ENCODE measurements around the gene POLG. TPM values are rescaled to one million over a fixed set of nuclear protein-coding genes. Genes with fewer than 3 reads are reported as not detected.

The POLG gene
- total RNA-seq, 3 donors from 2014 or later = 59.4 to 73.7 (median 66.0) TPM

GRCh38 chr15:89353991-89354390, 19.4 kb upstream of the POLG start:
- intact Hi-C loops (cut with DNase I, micrococcal nuclease) = no loop called here
- Histone ChIP-seq H3K9me3 (no peaks in the 10 kb centered on the region), H3K36me3 (ENCODE audit: low read depth) (no peaks in the 10 kb centered on the region), H3K4me3 (no peak overlapping the region), H3K4me1 (ENCODE audit: low read depth) (peaks cover 4% of the 10 kb centered on the region)
- no peak for DNase-seq
- TF ChIP-seq CTCF (IDR thresholded peaks at IDR 0.05) = no peak
- ATAC-seq = no peak

- intact Hi-C loops (cut with DNase I, micrococcal nuclease) = no loop called here
- H3K4me3 ChIP-seq = no peak overlapping the region
- no peaks in the 10 kb centered on the region for H3K9me3 ChIP-seq
- DNase-seq (no peak), ATAC-seq (no peak)
- H3K4me1 ChIP-seq (ENCODE audit: low read depth) = no peaks in the 10 kb centered on the region
- TF ChIP-seq CTCF (IDR thresholded peaks at IDR 0.05) = no peak
- no peaks in the 10 kb centered on the region for H3K36me3 ChIP-seq (ENCODE audit: low read depth)
Measured at GRCh38 chr15:89352476-89352875, 17.9 kb upstream of the POLG start.

- H3K4me3 ChIP-seq = no peak overlapping the region
- DNase-seq (no peak), ATAC-seq (no peak)
- H3K9me3 ChIP-seq = no peaks in the 10 kb centered on the region
- no peaks in the 10 kb centered on the region for H3K36me3 ChIP-seq (ENCODE audit: low read depth)
- no peak for TF ChIP-seq CTCF (IDR thresholded peaks at IDR 0.05)
- intact Hi-C loops (cut with DNase I, micrococcal nuclease) = no loop called here
- no peaks in the 10 kb centered on the region for H3K4me1 ChIP-seq (ENCODE audit: low read depth)
Measured at GRCh38 chr15:89349206-89349558, 14.6 kb upstream of the POLG start.

GRCh38 chr15:89346516-89347231, 12.1 kb upstream of the POLG start:
- no peak for TF ChIP-seq CTCF (IDR thresholded peaks at IDR 0.05)
- Histone ChIP-seq H3K36me3 (ENCODE audit: low read depth) (no peaks in the 10 kb centered on the region), H3K9me3 (no peaks in the 10 kb centered on the region), H3K4me1 (ENCODE audit: low read depth) (no peaks in the 10 kb centered on the region), H3K4me3 (no peak overlapping the region)
- DNase-seq (no peak), ATAC-seq (no peak)
- intact Hi-C loops (cut with DNase I, micrococcal nuclease) = no loop called here

- Histone ChIP-seq H3K4me3 (no peak overlapping the region), H3K9me3 (no peaks in the 10 kb centered on the region), H3K36me3 (ENCODE audit: low read depth) (no peaks in the 10 kb centered on the region), H3K4me1 (ENCODE audit: low read depth) (no peaks in the 10 kb centered on the region)
- no peak for ATAC-seq
- DNase-seq = no peak
- intact Hi-C loops (cut with DNase I, micrococcal nuclease) = no loop called here
- TF ChIP-seq CTCF (IDR thresholded peaks at IDR 0.05) = no peak
Measured at GRCh38 chr15:89345248-89345647, 10.6 kb upstream of the POLG start.

GRCh38 chr15:89342840-89343239, 8.2 kb upstream of the POLG start:
- no peak for DNase-seq
- no peaks in the 10 kb centered on the region for H3K9me3 ChIP-seq
- no peak for TF ChIP-seq CTCF (IDR thresholded peaks at IDR 0.05)
- H3K4me3 ChIP-seq = no peak overlapping the region
- no peaks in the 10 kb centered on the region for H3K4me1 ChIP-seq (ENCODE audit: low read depth)
- no peak for ATAC-seq
- intact Hi-C loops (cut with DNase I, micrococcal nuclease) = no loop called here
- H3K36me3 ChIP-seq (ENCODE audit: low read depth) = no peaks in the 10 kb centered on the region

All from mucosa of descending colon (tissue), 3 donors.